Measurements from ENCODE around the gene MPDZ.
A peak's percentile ranks its signal among the peaks of the same experiment; 100 is the strongest.

The MPDZ gene, protein sequence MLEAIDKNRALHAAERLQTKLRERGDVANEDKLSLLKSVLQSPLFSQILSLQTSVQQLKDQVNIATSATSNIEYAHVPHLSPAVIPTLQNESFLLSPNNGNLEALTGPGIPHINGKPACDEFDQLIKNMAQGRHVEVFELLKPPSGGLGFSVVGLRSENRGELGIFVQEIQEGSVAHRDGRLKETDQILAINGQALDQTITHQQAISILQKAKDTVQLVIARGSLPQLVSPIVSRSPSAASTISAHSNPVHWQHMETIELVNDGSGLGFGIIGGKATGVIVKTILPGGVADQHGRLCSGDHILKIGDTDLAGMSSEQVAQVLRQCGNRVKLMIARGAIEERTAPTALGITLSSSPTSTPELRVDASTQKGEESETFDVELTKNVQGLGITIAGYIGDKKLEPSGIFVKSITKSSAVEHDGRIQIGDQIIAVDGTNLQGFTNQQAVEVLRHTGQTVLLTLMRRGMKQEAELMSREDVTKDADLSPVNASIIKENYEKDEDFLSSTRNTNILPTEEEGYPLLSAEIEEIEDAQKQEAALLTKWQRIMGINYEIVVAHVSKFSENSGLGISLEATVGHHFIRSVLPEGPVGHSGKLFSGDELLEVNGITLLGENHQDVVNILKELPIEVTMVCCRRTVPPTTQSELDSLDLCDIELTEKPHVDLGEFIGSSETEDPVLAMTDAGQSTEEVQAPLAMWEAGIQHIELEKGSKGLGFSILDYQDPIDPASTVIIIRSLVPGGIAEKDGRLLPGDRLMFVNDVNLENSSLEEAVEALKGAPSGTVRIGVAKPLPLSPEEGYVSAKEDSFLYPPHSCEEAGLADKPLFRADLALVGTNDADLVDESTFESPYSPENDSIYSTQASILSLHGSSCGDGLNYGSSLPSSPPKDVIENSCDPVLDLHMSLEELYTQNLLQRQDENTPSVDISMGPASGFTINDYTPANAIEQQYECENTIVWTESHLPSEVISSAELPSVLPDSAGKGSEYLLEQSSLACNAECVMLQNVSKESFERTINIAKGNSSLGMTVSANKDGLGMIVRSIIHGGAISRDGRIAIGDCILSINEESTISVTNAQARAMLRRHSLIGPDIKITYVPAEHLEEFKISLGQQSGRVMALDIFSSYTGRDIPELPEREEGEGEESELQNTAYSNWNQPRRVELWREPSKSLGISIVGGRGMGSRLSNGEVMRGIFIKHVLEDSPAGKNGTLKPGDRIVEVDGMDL (N-terminal part only)

DNA sequence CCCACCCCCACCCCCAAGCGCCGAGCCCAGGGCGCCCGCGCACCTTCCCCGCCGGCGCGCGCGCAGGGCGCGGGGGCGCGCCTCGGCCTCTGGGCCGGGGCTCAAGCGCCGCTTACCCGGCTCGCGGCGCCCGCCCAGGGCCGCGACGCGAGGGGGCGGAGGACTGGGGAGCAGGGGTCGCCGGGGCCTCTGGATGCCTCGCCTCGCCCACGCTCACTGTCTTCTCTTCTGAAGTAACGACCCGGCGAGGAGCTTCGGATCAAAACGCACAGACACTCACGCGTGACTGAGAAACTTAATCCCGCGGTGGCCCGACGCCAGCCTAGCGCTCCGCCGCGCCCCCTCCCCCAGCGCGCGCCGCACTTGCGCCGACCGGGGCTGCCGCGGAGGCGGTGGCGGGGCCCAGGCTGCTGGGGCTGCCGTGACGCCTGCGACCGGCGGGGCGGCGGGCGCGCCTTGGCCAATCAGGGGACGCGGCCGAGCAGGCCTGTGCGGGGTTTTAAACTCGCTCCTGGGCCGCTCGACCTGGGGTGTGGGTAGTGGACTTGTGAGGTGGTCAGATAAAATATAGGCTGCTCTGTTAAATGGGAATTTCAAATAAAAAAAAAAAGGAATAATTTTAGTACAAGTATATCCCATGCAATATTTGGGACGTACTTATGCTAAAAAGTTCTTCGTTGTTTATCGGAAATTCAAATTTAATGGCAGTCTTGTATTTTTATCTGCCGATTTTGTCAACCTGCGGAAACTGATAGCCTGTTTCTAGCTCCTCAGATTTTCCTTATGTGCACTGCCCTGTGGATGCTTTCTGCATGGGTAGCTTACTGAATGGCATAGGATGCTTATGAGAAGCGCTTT, at the start of gene MPDZ:
TSS of gene MPDZ (minus strand) at position 409 of the 858 bp plus-strand sequence. CDS start 29,377 bp downstream, outside the sequence.
- H3K4me3 ChIP-seq, result peak within 1 kb of the TSS; percentile 37 to 62 (median 52)
- H3K27ac ChIP-seq, result peak within 1 kb of the TSS in 20 of 21 experiments; percentile 43 to 92 (median 80)

DNA sequence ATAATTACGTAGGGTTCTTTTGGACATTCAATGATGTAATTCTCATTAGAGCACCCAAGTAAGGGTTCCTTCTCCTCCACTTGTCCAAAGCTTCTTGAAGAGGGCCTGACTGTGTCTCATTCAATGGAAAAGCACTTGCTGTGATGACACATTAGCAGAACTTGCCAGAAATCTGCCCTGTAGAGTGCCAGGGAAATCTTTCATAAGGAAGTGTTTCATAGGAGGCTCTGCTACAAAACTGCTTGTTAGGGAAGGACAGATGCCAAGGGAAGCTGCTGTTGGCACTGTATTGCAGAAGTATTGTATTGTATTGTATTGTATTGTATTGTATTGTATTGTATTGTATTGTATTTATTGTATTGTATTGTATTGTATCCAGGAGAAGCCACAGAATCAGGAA, 45.5 kb upstream of the MPDZ start:
- Histone ChIP-seq H3K27ac (no peak overlapping the region), H3K4me3 (no peak overlapping the region)

DNA sequence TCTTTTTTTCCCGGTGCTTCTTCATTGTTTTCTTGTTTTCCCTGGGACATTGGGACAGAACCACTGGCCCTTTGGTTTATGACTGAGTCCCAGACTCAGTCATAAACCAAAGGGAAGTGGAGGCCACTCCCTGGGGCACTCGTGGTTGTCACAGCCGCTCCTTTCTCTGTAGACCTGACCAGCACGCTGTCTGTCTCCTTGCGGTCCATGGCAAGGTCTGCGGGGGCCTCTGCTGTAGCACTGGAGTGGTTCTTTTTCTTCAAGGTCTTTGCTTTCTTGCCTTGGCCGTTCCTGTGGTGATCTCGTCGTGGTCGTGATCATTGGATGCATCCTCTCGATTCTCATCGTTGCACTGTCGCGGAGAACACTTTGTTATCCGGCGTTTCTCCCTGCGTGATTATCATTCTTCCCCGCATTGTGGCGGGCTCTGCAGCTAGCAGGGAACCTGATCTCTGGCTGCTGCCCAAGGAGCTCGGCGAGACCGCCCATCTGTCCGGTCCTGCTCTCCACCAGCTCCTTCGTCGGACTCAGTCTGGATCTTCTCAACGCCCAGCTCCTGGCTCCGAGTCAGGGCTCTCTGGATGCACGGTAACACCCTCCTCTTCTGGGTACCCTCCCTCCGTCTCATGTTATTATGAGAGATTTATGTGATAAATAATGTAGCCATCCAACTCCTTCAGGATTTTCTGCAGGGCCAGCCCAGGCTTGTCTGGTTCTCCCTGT, 43.5 kb upstream of the MPDZ start:
- H3K27ac ChIP-seq, result no peak overlapping the region
- no peak overlapping the region for H3K4me3 ChIP-seq

DNA sequence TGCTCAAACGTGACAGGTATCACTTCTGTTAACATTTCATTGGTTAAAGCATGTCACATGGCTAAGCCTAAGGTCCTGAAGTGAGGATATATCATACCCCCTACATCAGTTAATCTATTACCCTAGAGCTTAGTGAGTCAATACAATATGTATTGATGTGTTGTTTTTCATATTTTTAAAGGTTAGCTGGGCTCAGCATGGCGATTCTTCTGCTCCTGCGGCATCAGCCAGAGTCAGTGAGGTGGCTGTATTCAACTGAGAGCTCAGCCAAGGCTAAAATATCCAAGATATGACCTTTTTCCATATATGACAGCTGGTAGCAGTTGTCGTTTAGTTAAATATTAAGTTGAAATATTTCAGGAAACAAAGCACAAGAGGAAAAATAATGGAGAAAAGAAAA, 38.5 kb upstream of the MPDZ start:
- H3K4me3 ChIP-seq, result no peak overlapping the region
- H3K27ac ChIP-seq, result no peak overlapping the region

DNA sequence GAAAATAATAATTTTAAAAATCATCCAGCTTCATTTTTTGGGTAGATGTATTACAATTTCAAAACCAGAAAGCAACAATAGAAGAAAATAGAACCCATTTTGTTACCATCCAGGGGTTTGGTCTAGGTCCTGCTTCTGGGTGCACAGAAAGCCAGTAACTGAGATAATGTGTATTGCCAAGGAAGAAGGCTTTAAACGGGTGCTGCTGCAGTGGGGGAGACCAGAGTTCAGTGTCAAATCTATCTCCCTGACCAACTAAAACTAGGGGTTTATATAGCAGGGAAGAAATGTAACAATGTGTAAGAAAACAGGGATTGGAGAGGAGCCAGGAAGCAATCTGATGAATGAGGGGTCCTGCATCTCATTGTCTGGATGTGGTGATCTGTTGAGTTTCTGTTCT, 17.5 kb upstream of the MPDZ start:
- Histone ChIP-seq H3K27ac (no peak overlapping the region), H3K4me3 (no peak overlapping the region)

DNA sequence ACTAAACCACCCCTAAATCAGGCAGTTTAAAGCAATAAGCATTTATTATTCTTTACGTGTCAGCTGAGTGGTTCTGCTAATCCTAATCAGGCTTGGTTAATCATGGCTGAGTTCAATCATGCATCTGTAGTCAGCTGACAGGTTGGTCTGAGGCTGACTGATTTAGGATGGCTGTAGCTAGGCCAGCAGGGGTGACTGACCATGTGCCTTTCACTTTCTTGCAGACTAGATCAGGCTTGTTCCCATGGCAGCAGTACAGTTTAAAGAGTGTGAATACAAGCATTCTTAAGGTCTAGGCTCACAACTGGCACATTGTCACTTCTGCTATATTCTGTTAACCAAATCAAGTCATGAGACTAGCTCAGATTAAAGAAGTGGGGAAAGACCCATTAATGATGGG, 16.1 kb upstream of the MPDZ start:
- H3K27ac ChIP-seq, result no peak overlapping the region
- no peak overlapping the region for H3K4me3 ChIP-seq

DNA sequence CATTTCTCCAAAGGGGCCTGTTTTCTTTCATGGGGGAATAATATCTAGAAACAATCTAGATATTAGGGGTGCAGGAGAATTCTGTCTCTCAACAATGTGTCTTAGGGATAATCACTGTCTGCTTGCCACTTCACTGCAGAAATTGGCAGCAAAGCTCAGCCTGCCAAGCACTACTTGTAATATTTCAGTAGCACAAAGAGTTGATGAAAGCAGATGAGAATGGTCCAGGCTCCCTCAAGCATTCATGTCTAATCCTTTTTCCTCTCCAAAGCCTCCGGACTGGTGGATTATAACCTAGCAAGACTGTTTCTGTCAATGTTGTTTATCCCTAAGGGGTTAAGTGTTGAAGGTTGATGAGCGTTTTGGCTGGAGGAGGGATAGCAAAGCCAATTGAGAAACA, 13.3 kb upstream of the MPDZ start:
- Histone ChIP-seq H3K4me3 (no peak overlapping the region), H3K27ac (no peak overlapping the region)

DNA sequence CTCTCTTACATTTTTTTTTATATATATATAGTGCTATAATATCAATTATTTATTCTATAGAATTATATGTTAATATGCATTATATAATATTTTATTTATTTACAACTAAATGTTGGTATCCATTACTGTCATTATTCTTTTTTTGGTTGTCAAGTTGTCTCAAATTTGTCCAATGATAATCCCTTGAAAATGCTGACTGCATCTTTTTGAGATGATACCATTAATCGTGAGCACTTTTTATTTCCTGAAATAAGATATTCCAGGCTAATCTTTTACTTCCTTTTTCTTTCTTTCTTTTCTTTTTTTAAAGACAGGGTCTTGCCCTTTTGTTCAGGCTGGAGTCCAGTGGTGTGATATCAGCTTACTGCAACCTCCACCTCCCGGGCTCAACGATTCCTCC, 12.7 kb upstream of the MPDZ start:
- Histone ChIP-seq H3K27ac (no peak overlapping the region), H3K4me3 (no peak overlapping the region)

DNA sequence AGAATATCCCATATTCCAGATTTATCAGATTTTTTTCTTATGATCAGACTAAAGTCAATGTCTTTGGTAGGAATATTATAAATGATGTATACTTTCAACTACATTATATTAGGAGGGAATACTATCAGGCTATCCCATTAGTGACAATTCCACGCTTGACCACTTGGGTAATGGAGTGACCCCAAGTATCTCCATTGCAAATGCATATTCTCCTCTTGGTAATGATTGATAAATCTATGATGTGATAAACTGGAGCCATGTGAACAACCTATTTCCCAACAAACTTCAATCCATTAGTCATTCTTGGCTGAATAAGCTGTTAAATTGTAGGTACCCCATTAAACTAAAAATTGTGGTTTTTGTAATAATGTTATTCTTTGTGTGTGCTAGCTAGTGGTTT, 12.2 kb upstream of the MPDZ start:
- Histone ChIP-seq H3K4me3 (no peak overlapping the region), H3K27ac (no peak overlapping the region)

DNA sequence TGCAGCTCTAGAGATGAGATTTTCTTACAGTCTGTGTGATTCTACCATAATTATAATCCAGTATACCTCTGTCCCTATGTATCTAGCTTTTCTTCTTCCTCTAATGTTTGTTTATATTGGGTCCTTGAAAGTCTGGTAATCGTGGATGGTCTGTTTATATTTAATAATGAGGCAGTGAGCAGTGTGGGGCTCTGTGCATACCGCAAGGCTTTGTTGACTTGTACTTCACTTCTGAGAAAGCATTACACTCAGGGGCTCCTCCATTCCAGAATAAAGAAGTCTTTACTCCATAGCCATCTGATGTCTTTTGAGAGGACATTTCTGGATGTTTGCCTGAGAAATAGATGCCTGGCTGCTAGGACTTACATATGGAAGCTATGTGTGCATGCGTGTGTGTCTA, 4.5 kb upstream of the MPDZ start:
- Histone ChIP-seq H3K27ac (no peak overlapping the region), H3K4me3 (no peak overlapping the region)

DNA sequence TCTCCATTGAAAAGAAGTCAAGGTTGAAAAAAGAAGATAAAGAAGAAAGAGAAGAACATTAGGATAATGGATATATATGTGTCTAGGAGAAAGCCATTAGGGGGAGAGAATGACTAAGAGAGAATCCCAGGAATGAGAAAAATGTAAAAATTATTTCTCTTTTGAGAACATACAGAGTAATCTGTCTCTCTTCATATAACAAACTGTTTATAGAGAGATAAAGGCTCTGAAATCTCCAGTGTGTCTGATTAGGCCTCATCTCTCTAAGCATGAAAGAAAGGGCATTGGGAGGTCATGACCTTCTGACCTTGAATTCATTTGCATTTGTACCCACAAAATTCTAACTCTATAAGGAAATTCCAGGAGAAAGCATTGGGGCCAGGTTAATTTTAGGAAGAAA, 3.5 kb upstream of the MPDZ start:
- H3K4me3 ChIP-seq, result no peak overlapping the region

DNA sequence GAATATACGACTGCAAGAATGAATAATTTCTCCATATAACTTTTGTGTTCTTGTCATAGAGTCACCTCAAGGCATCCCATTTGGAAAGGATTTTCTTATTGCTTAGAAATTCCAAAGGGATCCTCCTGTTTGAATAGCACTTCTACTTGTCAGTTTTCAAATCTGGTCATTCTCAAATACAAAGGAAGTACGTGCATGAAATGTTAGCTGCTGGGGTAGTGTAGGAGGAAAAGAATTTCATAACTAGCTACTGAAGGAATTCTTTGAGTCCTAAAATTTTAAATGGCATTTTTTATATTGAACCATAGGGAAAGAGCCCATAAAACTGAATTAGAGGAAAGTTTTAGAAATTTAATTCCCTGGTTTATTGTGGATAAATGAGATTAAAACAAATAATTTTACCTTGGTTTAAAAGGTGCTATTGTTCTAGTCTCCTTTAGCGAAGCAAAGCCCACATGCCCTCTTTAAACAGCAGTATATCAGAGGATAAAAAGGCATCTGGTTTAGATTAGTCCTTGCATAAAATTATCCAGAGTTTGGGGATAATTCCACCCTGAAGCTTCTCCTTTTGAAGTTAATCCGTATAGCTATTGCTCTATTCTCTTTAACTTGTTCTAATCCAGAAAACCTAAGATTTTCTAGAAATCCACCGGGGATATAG, 2.0 kb upstream of the MPDZ start:
- H3K27ac ChIP-seq, result no peak overlapping the region
- no peak overlapping the region for H3K4me3 ChIP-seq

More for the DNA sequence above, 3.5 kb upstream of the MPDZ start:
- H3K27ac ChIP-seq, result no peak overlapping the region

DNA sequence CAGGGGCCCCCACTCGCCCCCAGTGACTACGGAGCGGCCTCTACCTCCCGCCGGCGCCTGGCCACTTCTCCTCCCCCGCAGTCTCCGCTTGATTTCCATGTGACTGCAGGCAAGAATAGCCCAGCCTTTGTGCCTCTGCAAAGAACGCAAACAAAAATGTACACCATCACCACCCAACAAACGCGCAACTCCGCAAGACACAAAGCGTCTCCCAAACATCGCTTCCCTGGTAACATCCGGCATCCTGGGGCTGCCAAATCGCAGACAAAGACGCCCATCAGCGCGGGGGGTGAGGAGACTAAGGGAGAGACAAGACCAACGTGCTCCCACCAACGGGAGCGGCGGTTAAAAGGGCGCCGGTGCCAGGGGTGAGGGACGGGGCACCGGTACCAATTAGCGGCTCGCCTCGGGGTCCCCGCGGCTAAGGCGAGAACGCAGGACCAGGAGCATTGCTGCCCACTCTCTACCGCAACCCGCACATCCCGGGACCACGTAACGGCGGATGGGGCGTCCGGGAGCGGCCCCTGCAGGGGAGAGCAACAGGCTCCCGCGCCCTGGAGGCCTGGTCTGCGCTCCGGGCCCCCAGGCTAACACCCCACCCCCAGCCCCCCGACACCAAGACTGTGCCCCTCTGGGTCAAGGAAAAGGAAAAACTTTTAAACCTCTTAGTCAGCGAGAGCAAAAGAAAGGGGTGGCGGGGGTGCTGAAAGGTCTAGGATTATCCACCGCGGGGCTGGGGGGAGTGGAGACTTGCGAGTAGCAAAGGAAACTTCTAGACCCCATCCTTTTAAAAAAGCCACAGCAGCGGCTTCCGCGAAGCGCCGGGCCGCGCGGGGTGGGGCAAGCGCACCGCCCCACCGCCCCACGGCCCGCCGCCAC, 885 bp downstream of the MPDZ start:
- Histone ChIP-seq H3K4me3 (peak overlapping the region; percentile 37 to 62 (median 52)), H3K27ac (peak overlapping the region in 20 of 21 experiments; percentile 43 to 92 (median 80))

DNA sequence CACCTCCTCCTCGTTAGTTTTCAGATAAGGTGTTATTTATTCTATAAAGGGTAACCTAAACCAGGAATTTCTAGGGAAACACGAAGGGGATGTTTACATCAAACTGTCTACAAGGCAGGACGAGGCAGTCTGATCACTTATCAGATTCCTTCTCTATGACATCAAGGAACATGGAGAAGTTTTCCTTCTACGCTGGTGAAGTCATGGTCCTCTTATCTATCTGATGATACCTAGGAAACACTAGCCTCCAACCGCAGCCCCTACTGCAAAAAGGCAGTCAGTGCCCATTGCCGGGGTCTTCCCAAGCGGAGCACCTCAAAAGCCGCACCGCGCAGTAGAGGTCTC, 1.5 kb downstream of the MPDZ start:
- peak overlapping the region in 16 of 21 experiments; percentile 58 to 92 (median 83) for H3K27ac ChIP-seq
- H3K4me3 ChIP-seq, result peak overlapping the region; percentile 37 to 62 (median 52)

DNA sequence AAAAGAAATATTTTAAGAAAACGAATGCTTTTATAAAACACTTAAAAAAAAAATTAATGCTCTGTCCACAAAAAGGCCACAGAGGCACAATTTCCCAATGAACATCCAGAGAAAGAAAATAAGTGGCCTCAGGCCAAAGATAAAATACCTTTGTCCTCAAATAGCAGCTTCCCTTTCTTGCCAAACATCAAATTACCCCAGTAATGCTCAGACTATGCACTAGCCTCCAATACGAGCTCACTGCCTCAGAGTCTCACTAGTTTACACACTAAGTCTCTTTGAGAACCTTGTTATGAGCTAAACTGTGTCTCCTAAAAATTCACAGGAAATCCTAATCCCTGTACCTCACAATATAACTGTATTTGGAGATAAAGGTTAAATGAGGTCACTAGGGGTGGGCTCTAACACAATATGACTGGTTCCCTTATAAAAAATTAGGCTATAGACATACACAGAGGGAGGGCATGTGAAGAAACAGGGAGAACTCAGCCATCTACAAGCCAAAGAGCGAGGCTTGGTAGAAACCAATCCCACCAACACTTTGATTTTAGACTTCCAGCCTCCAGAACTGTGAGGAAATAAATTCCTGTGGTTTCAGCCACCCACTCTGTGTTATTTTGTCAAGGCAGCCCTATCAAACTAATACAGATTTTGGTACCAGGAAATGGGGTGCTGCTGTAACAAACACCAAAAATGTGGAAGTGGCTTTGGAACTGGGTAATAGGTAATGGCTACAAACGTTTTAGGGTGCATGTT, 4.4 kb downstream of the MPDZ start:
- Histone ChIP-seq H3K27ac (peak overlapping the region in 2 of 21 experiments; percentile 38 to 52), H3K4me3 (no peak overlapping the region)

DNA sequence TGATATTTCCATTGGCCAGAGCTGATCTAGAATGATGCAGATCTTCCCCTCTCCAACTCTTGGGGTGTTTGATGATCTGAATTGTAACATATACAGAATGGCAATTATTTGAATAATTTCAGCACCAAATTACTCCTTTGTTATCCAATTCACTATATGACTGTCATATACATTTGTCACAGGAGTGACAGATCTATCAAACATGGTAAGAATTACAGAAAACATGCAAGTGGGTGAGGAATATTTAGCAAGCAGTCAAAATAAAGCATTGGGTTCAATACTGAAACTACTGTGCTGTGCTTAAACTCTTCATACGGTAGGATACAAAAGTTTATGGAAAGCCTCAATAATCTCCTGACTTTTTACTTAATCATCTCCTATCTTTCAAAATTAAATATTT, 8.8 kb downstream of the MPDZ start:
- Histone ChIP-seq H3K27ac (no peak overlapping the region), H3K4me3 (no peak overlapping the region)

All from skin epidermis (tissue), 12 donors.